Neutrophil (primary cell): ENCODE results near the gene NFIB.

ENCODE experiments used
- H3K27ac ChIP-seq: fragments of 200-600 bp; sonication (generic); 2 replicates; pipeline ENCODE4 v1.5.1; 2016; ENCODE audit warnings: mild to moderate bottlenecking, moderate library complexity
- H3K27me3 ChIP-seq: fragments of 200-600 bp; sonication (generic); 2 replicates; pipeline ENCODE4 v1.6.0; 2016; ENCODE audit warnings: mild to moderate bottlenecking
- H3K36me3 ChIP-seq: fragments of 200-600 bp; sonication (generic); 2 replicates; pipeline ENCODE4 v1.5.1; 2017
- H3K4me1 ChIP-seq, 2 experiments: fragments of 200-600 bp in 1 of 2; sonication (generic) in 1 of 2; 1 replicate in 1 of 2; 2 replicates in 1 of 2; pipeline versions ENCODE4 v1.5.1 to v1.6.1; 2013 to 2016; ENCODE audit warnings: low read depth in 1 of 2, low read length in 1 of 2, mild to moderate bottlenecking in 1 of 2, moderate library complexity in 1 of 2; ENCODE audit not compliant: control insufficient read depth in 1 of 2, insufficient read depth in 1 of 2
- H3K4me3 ChIP-seq, 2 experiments: fragments of 200-600 bp in 1 of 2; sonication (generic) in 1 of 2; 1 replicate in 1 of 2; 2 replicates in 1 of 2; pipeline ENCODE4 v1.5.1; 2013 to 2016; ENCODE audit warnings: low read depth in 1 of 2, low read length in 1 of 2, mild to moderate bottlenecking in 1 of 2, moderate library complexity in 1 of 2
- H3K9me3 ChIP-seq: fragments of 200-600 bp; sonication (generic); 2 replicates; pipeline ENCODE4 v1.5.1; 2016
- TF ChIP-seq, protein P1 (sequence below): fragments of 200-600 bp; sonication (generic); IDR thresholded peaks from 2 replicates; pipeline ENCODE4 v1.5.1; 2016; ENCODE audit warnings: antibody characterized with exemption

The NFIB gene

GRCh38 chr9:14158136-14158813, 155.7 kb downstream of the NFIB start:
- Histone ChIP-seq H3K9me3 (no peaks in the 10 kb centered on the region), H3K27ac (no peak overlapping the region), H3K27me3 (no peaks in the 10 kb centered on the region), H3K4me3 (no peak overlapping the region), H3K4me1 (no peaks in the 10 kb centered on the region), H3K36me3 (no peaks in the 10 kb centered on the region)
- TF ChIP-seq, protein P1, sequence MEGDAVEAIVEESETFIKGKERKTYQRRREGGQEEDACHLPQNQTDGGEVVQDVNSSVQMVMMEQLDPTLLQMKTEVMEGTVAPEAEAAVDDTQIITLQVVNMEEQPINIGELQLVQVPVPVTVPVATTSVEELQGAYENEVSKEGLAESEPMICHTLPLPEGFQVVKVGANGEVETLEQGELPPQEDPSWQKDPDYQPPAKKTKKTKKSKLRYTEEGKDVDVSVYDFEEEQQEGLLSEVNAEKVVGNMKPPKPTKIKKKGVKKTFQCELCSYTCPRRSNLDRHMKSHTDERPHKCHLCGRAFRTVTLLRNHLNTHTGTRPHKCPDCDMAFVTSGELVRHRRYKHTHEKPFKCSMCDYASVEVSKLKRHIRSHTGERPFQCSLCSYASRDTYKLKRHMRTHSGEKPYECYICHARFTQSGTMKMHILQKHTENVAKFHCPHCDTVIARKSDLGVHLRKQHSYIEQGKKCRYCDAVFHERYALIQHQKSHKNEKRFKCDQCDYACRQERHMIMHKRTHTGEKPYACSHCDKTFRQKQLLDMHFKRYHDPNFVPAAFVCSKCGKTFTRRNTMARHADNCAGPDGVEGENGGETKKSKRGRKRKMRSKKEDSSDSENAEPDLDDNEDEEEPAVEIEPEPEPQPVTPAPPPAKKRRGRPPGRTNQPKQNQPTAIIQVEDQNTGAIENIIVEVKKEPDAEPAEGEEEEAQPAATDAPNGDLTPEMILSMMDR, result no peak

DNA sequence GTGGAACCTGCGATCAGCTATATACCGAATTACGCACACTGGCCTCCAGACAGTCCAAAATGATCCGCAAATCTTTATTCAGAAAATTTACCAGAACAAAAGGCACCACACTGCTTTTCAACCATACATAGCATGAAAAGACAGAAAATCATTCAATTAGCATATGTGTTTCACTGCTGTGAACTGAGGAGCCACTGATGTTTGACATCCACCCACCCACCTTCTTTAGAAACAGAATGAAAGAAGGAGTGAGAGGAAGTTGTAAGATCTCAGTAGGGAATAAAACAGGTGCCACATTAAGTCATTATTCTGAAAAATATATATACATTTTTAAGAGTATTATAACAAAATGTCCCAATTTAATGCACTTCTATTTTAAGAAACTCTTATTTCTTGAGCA, 156.8 kb downstream of the NFIB start:
- H3K36me3 ChIP-seq, result no peaks in the 10 kb centered on the region
- H3K9me3 ChIP-seq, result no peaks in the 10 kb centered on the region
- TF ChIP-seq, protein P1, result no peak
- H3K4me1 ChIP-seq, result no peaks in the 10 kb centered on the region
- no peaks in the 10 kb centered on the region for H3K27me3 ChIP-seq
- H3K4me3 ChIP-seq, result no peak overlapping the region
- no peak overlapping the region for H3K27ac ChIP-seq

- Histone ChIP-seq H3K4me3 (no peak overlapping the region), H3K4me1 (no peaks in the 10 kb centered on the region), H3K27me3 (no peaks in the 10 kb centered on the region), H3K9me3 (no peaks in the 10 kb centered on the region), H3K36me3 (no peaks in the 10 kb centered on the region), H3K27ac (no peak overlapping the region)
- TF ChIP-seq, protein P1, result no peak
Measured at GRCh38 chr9:14156046-14156445, 157.9 kb downstream of the NFIB start.

DNA sequence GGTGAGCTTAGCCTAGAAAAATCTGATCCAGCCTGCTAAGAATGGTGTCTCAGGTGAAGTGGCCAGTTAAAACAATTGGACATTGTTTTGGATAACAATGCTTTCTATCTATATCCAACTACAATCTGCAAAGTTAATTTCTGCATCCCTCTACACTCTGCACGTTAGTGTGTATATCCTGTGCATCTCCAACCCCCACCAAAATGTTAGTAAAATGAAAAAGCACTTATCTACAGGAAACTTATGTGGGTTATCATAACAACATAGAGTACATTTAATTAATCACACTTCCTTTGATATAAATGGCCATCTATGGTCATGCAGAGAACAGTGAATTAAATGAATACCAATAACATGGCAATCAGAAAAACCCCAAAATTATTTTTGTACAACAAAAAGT, 158.7 kb downstream of the NFIB start:
- no peaks in the 10 kb centered on the region for H3K36me3 ChIP-seq
- no peaks in the 10 kb centered on the region for H3K4me1 ChIP-seq
- no peak overlapping the region for H3K27ac ChIP-seq
- no peaks in the 10 kb centered on the region for H3K9me3 ChIP-seq
- TF ChIP-seq, protein P1, result no peak
- no peaks in the 10 kb centered on the region for H3K27me3 ChIP-seq
- H3K4me3 ChIP-seq, result no peak overlapping the region

DNA sequence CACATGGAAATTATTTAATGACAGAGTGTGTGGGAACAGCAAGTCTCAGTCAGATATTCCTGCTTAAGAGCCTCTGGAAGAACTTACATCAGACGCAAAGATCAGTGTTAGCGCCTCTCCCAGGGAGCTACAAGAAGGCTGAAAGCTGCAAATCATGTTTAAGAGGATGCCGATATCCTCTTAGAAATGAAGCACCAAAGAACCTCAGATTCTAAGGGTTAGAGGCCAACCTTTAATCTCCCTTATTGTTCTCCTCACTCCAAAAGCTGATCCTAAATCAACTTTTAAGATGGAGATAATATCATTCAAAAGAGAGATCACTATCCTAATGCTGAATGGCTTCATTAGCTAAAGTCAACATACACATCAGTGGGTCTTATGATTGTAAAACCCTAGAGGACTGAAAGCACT, 160.6 kb downstream of the NFIB start:
- Histone ChIP-seq H3K36me3 (no peaks in the 10 kb centered on the region), H3K9me3 (no peaks in the 10 kb centered on the region), H3K27ac (no peak overlapping the region), H3K4me3 (no peak overlapping the region), H3K4me1 (no peaks in the 10 kb centered on the region), H3K27me3 (no peaks in the 10 kb centered on the region)
- TF ChIP-seq, protein P1, result no peak
